Germinal center (tissue), 1 donor: ENCODE measurements around the gene TLCD4.

ENCODE experiments used
- DNase-seq: peaks from one replicate; pipeline ENCODE4 v3.0.0; 2012; ENCODE audit warnings: mixed read lengths, low spot score

TLCD4 gene

GRCh38 chr1:95095833-95096217 lies 21.3 kb upstream of the TLCD4 start:
- peak; percentile 15 for DNase-seq

- no peak for DNase-seq
Observed at GRCh38 chr1:95096218-95096841, 20.8 kb upstream of the TLCD4 start.

- no peak for DNase-seq
Observed at GRCh38 chr1:95097426-95097825, 19.7 kb upstream of the TLCD4 start.

GRCh38 chr1:95098196-95098595 lies 19.0 kb upstream of the TLCD4 start:
- DNase-seq = no peak

GRCh38 chr1:95108792-95109191 lies 8.4 kb upstream of the TLCD4 start:
- no peak for DNase-seq

GRCh38 chr1:95111014-95111413 lies 6.1 kb upstream of the TLCD4 start:
- no peak for DNase-seq

GRCh38 chr1:95113684-95114083 lies 3.5 kb upstream of the TLCD4 start:
- no peak for DNase-seq

GRCh38 chr1:95115708-95116137 lies 1.4 kb upstream of the TLCD4 start:
- DNase-seq = no peak

- DNase-seq = peak; percentile 57
Observed at GRCh38 chr1:95116580-95117206, 462 bp upstream of the TLCD4 start.

GRCh38 chr1:95118067-95118499 lies 928 bp downstream of the TLCD4 start:
- no peak for DNase-seq

- no peak for DNase-seq
Observed at GRCh38 chr1:95118710-95119109, 1.6 kb downstream of the TLCD4 start.

- no peak for DNase-seq
Observed at GRCh38 chr1:95119273-95119672, 2.1 kb downstream of the TLCD4 start.

GRCh38 chr1:95122151-95122697 lies 5.1 kb downstream of the TLCD4 start:
- no peak for DNase-seq

GRCh38 chr1:95124342-95124741 lies 7.2 kb downstream of the TLCD4 start:
- DNase-seq = no peak

- no peak for DNase-seq
Observed at GRCh38 chr1:95126366-95126765, 9.2 kb downstream of the TLCD4 start.

GRCh38 chr1:95126846-95127245 lies 9.7 kb downstream of the TLCD4 start:
- DNase-seq = no peak

GRCh38 chr1:95127380-95127779 lies 10.2 kb downstream of the TLCD4 start:
- DNase-seq = no peak

GRCh38 chr1:95132762-95133161 lies 15.6 kb downstream of the TLCD4 start:
- no peak for DNase-seq

- no peak for DNase-seq
Observed at GRCh38 chr1:95133687-95134086, 16.5 kb downstream of the TLCD4 start.

- DNase-seq = no peak
Observed at GRCh38 chr1:95138223-95138622, 21.1 kb downstream of the TLCD4 start.

GRCh38 chr1:95139039-95139438 lies 21.9 kb downstream of the TLCD4 start:
- no peak for DNase-seq

- DNase-seq = no peak
Observed at GRCh38 chr1:95140791-95141190, 23.6 kb downstream of the TLCD4 start.

GRCh38 chr1:95145493-95145892 lies 28.3 kb downstream of the TLCD4 start:
- no peak for DNase-seq

GRCh38 chr1:95146637-95147036 lies 29.5 kb downstream of the TLCD4 start:
- no peak for DNase-seq
